ENCODE measurements around the gene NEURL3. TPM values are rescaled to one million over a fixed set of nuclear protein-coding genes. Genes with fewer than 3 reads are reported as not detected.
"Not testable (repeated sequence)": the region's sequence is repeated elsewhere in the genome, so short reads cannot be mapped to it uniquely, and the experiment has no call there.

The NEURL3 gene
- total RNA-seq: not detected

- TF ChIP-seq POLR2AphosphoS5 (IDR thresholded peaks at IDR 0.05) (no peak), EP300 (IDR thresholded peaks at IDR 0.05) (no peak)
- Histone ChIP-seq H3K27ac (no peak within 1 kb of the TSS), H3K4me3 (no peak within 1 kb of the TSS), H3K4me1 (peaks cover 0 to 40% (median 5%) of the 10 kb centered on the region in 3 donors), H3K36me3 (no peaks in the 10 kb centered on the region), H3K27me3 (peaks cover 34% of the 10 kb centered on the region), H3K9me3 (no peaks in the 10 kb centered on the region)
- ATAC-seq: no peak
- 42% methylated on average over 5 of the region's 9 CpGs; no CpG with 5 or more reads in 1 of the 2 donors for WGBS, 2 donors (ENCODE audit: low coverage in 1 of 2)
Observed at GRCh38 chr2:96505231-96505889, at the start of gene NEURL3. TSS of gene NEURL3 (minus strand) at chr2:96505357. CDS start at chr2:96505286, 71 bp downstream.

- Histone ChIP-seq H3K9me3 (no peaks in the 10 kb centered on the region), H3K36me3 (peaks cover 0 to 38% of the 10 kb centered on the region in 2 donors), H3K27ac (peak overlapping the region in 3 of 4 donors; percentile 5 to 15 (median 8)), H3K4me3 (no peak overlapping the region), H3K27me3 (no peaks in the 10 kb centered on the region), H3K4me1 (peaks cover 0 to 16% (median 5%) of the 10 kb centered on the region in 3 donors)
- WGBS, 2 donors (ENCODE audit: low coverage in 1 of 2): 50% methylated on average over 4 of the region's 35 CpGs; no CpG with 5 or more reads in 1 of the 2 donors
- ATAC-seq: peak; percentile 68
- TF ChIP-seq POLR2AphosphoS5 (IDR thresholded peaks at IDR 0.05) (peak; percentile 83), POLR2A (IDR thresholded peaks at IDR 0.05) (no peak), CTCF (IDR thresholded peaks at IDR 0.05) (peak in 3 of 4 experiments; percentile 94 to 96 (median 94)), EP300 (IDR thresholded peaks at IDR 0.05) (no peak)
Observed at GRCh38 chr2:96554293-96555145, 49.4 kb upstream of the NEURL3 start.

GRCh38 chr2:96553957-96554292, 48.8 kb upstream of the NEURL3 start:
- H3K4me3 ChIP-seq, H3K27me3 ChIP-seq, ATAC-seq, H3K9me3 ChIP-seq: not testable (repeated sequence)
- 40% methylated on average over 1 of the region's 9 CpGs; no CpG with 5 or more reads in 1 of the 2 donors for WGBS, 2 donors (ENCODE audit: low coverage in 1 of 2)
- peaks cover 0 to 44% of the 10 kb centered on the region in 2 donors for H3K36me3 ChIP-seq
- H3K27ac ChIP-seq: peak overlapping the region in 2 of 4 donors; percentile 5 to 8
- peaks cover 0 to 22% (median 5%) of the 10 kb centered on the region in 3 donors for H3K4me1 ChIP-seq

- H3K9me3 ChIP-seq: no peaks in the 10 kb centered on the region
- peaks cover 0 to 49% of the 10 kb centered on the region in 2 donors for H3K36me3 ChIP-seq
- no peak overlapping the region for H3K4me3 ChIP-seq
- H3K27me3 ChIP-seq: no peaks in the 10 kb centered on the region
- TF ChIP-seq POLR2A (IDR thresholded peaks at IDR 0.05) (no peak), POLR2AphosphoS5 (IDR thresholded peaks at IDR 0.05) (peak; percentile 5), EP300 (IDR thresholded peaks at IDR 0.05) (no peak), CTCF (IDR thresholded peaks at IDR 0.05) (no peak)
- H3K4me1 ChIP-seq: peaks cover 0 to 27% (median 5%) of the 10 kb centered on the region in 3 donors
- WGBS, 2 donors (ENCODE audit: low coverage in 1 of 2): 59% methylated on average over 7 of the region's 16 CpGs; no CpG with 5 or more reads in 1 of the 2 donors
- no peak for ATAC-seq
- peak overlapping the region in 2 of 4 donors; percentile 5 to 8 for H3K27ac ChIP-seq
Observed at GRCh38 chr2:96553176-96553956, 48.2 kb upstream of the NEURL3 start.

GRCh38 chr2:96552315-96553175, 47.4 kb upstream of the NEURL3 start:
- Histone ChIP-seq H3K9me3 (no peaks in the 10 kb centered on the region), H3K4me3 (no peak overlapping the region), H3K4me1 (peaks cover 0 to 35% (median 5%) of the 10 kb centered on the region in 3 donors), H3K36me3 (peaks cover 0 to 57% of the 10 kb centered on the region in 2 donors), H3K27ac (peak overlapping the region in 1 of 4 donors; percentile 8), H3K27me3 (no peaks in the 10 kb centered on the region)
- no peak for ATAC-seq
- 59 to 80% methylated on average over 3 to 5 of the region's 18 CpGs for WGBS, 2 donors (ENCODE audit: low coverage in 1 of 2)
- TF ChIP-seq POLR2AphosphoS5 (IDR thresholded peaks at IDR 0.05) (no peak), CTCF (IDR thresholded peaks at IDR 0.05) (no peak)

Data from gastroesophageal sphincter (tissue), 4 donors.